ENCODE measurements around the gene LRRC34. TPM values are rescaled to one million over a fixed set of nuclear protein-coding genes. Genes with fewer than 3 reads are reported as not detected.

LRRC34 gene
- total RNA-seq, 1 experiment from 2014 or later: not detected

GRCh38 chr3:169772305-169772896 lies 40.3 kb downstream of the LRRC34 start:
- Histone ChIP-seq H3K4me1 (no peaks in the 10 kb centered on the region), H3K36me3 (ENCODE audit: control insufficient read depth, insufficient read depth, low read length) (no peaks in the 10 kb centered on the region), H3K9me3 (no peaks in the 10 kb centered on the region), H3K27me3 (replicated peaks; ENCODE audit: control insufficient read depth, insufficient read depth, low read length) (no peaks in the 10 kb centered on the region), H3K4me3 (ENCODE audit: low read depth, low read length) (peak overlapping the region; percentile 90)
- Mint-ChIP-seq H3K4me3 (ENCODE audit: unreplicated experiment) (peak overlapping the region; percentile 94), H3K27ac (ENCODE audit: unreplicated experiment) (peak overlapping the region; percentile 98), H3K36me3 (ENCODE audit: insufficient read depth, unreplicated experiment) (peaks cover 50% of the 10 kb centered on the region), H3K4me1 (ENCODE audit: low read depth, unreplicated experiment) (peaks cover 5% of the 10 kb centered on the region), H3K9me3 (ENCODE audit: unreplicated experiment) (no peaks in the 10 kb centered on the region), H3K27me3 (ENCODE audit: insufficient read depth, unreplicated experiment) (no peaks in the 10 kb centered on the region)
- POLR2A ChIA-PET: interaction anchor here (0.7 kb wide), 1 partner anchor 1722 kb away, joined by 18 read pairs; no protein-coding TSS in a partner anchor
- no peak for TF ChIP-seq CTCF (IDR thresholded peaks at IDR 0.05; ENCODE audit: insufficient read depth in 1 of 2, low read depth in 1 of 2, low read length in 1 of 2, severe bottlenecking in 1 of 2, unreplicated experiment in 1 of 2)
- BruUV-seq (replicated peaks): no TSS peak
- CTCF ChIA-PET: interaction anchor here (0.5 to 0.7 kb wide), 2 partner anchors 16 to 731 kb away, joined by 4 to 9 read pairs; no protein-coding TSS in a partner anchor
- intact Hi-C loops (cut with micrococcal nuclease; ENCODE audit: unreplicated experiment): loop anchor here (1.0 to 2.0 kb wide), 2 partner anchors 9 to 194 kb away; partner anchors contain the start of gene SEC62
- peak; percentile 70 to 81 for DNase-seq

- Mint-ChIP-seq H3K27ac (ENCODE audit: unreplicated experiment) (peak overlapping the region; percentile 98), H3K4me1 (ENCODE audit: low read depth, unreplicated experiment) (peaks cover 5% of the 10 kb centered on the region), H3K36me3 (ENCODE audit: insufficient read depth, unreplicated experiment) (peaks cover 47% of the 10 kb centered on the region), H3K4me3 (ENCODE audit: unreplicated experiment) (peak overlapping the region; percentile 94), H3K9me3 (ENCODE audit: unreplicated experiment) (peaks cover under 1% of the 10 kb centered on the region), H3K27me3 (ENCODE audit: insufficient read depth, unreplicated experiment) (no peaks in the 10 kb centered on the region)
- Histone ChIP-seq H3K9me3 (no peaks in the 10 kb centered on the region), H3K4me1 (no peaks in the 10 kb centered on the region), H3K36me3 (ENCODE audit: control insufficient read depth, insufficient read depth, low read length) (no peaks in the 10 kb centered on the region), H3K27me3 (replicated peaks; ENCODE audit: control insufficient read depth, insufficient read depth, low read length) (no peaks in the 10 kb centered on the region), H3K4me3 (ENCODE audit: low read depth, low read length) (peak overlapping the region; percentile 90)
- POLR2A ChIA-PET: interaction anchor here (0.7 kb wide), 1 partner anchor 1721 kb away, joined by 18 read pairs; no protein-coding TSS in a partner anchor
- CTCF ChIA-PET: interaction anchor here (0.5 to 0.7 kb wide), 2 partner anchors 15 to 730 kb away, joined by 4 to 9 read pairs; no protein-coding TSS in a partner anchor
- DNase-seq: peak; percentile 72 to 78
- no peak for TF ChIP-seq CTCF (IDR thresholded peaks at IDR 0.05; ENCODE audit: insufficient read depth in 1 of 2, low read depth in 1 of 2, low read length in 1 of 2, severe bottlenecking in 1 of 2, unreplicated experiment in 1 of 2)
- no TSS peak for BruUV-seq (replicated peaks)
- intact Hi-C loops (cut with micrococcal nuclease; ENCODE audit: unreplicated experiment): loop anchor here (1.0 to 2.0 kb wide), 2 partner anchors 8 to 195 kb away; partner anchors contain the start of gene SEC62
These were observed 41.0 kb downstream of the LRRC34 start for GRCh38 chr3:169771497-169772304.

Data from Caco-2 (cell line).